ENCODE data around the gene STK38. TPM values are rescaled to one million over a fixed set of nuclear protein-coding genes. Genes with fewer than 3 reads are reported as not detected.

The STK38 gene
- total RNA-seq, 1 experiment from 2014 or later: 24.2 TPM

GRCh38 chr6:36491378-36491965 lies 55.8 kb downstream of the STK38 start:
- DNase-seq (ENCODE audit: low spot score): no peak
- intact Hi-C loops (cut with micrococcal nuclease; ENCODE audit: unreplicated experiment): no loop called here
- no peak overlapping the region for H3K27ac ChIP-seq (ENCODE audit: low read depth, low read length, poor library complexity, severe bottlenecking)
- TF ChIP-seq EZH2 (IDR thresholded peaks at IDR 0.05; ENCODE audit: borderline replicate concordance, low read depth, low read length, poor library complexity, severe bottlenecking) (no peak), CTCF (conservative IDR thresholded peaks at IDR 0.05; ENCODE audit: low read depth, low read length) (no peak)
- H3K4me3 ChIP-seq (ENCODE audit: low read depth, low read length, poor library complexity, severe bottlenecking): no peak overlapping the region
- H3K9me3 ChIP-seq (ENCODE audit: low read depth, low read length, poor library complexity, severe bottlenecking): no peaks in the 10 kb centered on the region
- no TSS peak for BruUV-seq (replicated peaks)
- H3K4me1 ChIP-seq (ENCODE audit: insufficient read depth, low read length, poor library complexity, severe bottlenecking): no peaks in the 10 kb centered on the region
- peaks cover 26% of the 10 kb centered on the region for H3K36me3 ChIP-seq (ENCODE audit: insufficient read depth, low read length, poor library complexity, severe bottlenecking)
- CTCF ChIA-PET: no interaction called here
- POLR2A ChIA-PET (ENCODE audit: low non-redundant PET): no interaction called here
- H3K27me3 ChIP-seq (replicated peaks; ENCODE audit: insufficient read depth, low read depth, low read length, poor library complexity): no peaks in the 10 kb centered on the region

GRCh38 chr6:36489426-36489825 lies 57.9 kb downstream of the STK38 start:
- no TSS peak for BruUV-seq (replicated peaks)

GRCh38 chr6:36488221-36488620 lies 59.1 kb downstream of the STK38 start:
- H3K27ac ChIP-seq (ENCODE audit: low read depth, low read length, poor library complexity, severe bottlenecking): no peak overlapping the region
- H3K27me3 ChIP-seq (replicated peaks; ENCODE audit: insufficient read depth, low read depth, low read length, poor library complexity): no peaks in the 10 kb centered on the region
- POLR2A ChIA-PET (ENCODE audit: low non-redundant PET): interaction anchor here (0.7 kb wide), 1 partner anchor 115 kb away, joined by 3 read pairs; no protein-coding TSS in a partner anchor
- CTCF ChIA-PET: no interaction called here
- no peak overlapping the region for H3K4me3 ChIP-seq (ENCODE audit: low read depth, low read length, poor library complexity, severe bottlenecking)
- H3K9me3 ChIP-seq (ENCODE audit: low read depth, low read length, poor library complexity, severe bottlenecking): no peaks in the 10 kb centered on the region
- intact Hi-C loops (cut with micrococcal nuclease; ENCODE audit: unreplicated experiment): no loop called here
- H3K36me3 ChIP-seq (ENCODE audit: insufficient read depth, low read length, poor library complexity, severe bottlenecking): peaks cover 25% of the 10 kb centered on the region
- no TSS peak for BruUV-seq (replicated peaks)
- no peak for DNase-seq (ENCODE audit: low spot score)
- TF ChIP-seq CTCF (conservative IDR thresholded peaks at IDR 0.05; ENCODE audit: low read depth, low read length): no peak
- no peak for TF ChIP-seq EZH2 (IDR thresholded peaks at IDR 0.05; ENCODE audit: borderline replicate concordance, low read depth, low read length, poor library complexity, severe bottlenecking)
- no peaks in the 10 kb centered on the region for H3K4me1 ChIP-seq (ENCODE audit: insufficient read depth, low read length, poor library complexity, severe bottlenecking)

More at GRCh38 chr6:36489426-36489825, 57.9 kb downstream of the STK38 start:
- no peaks in the 10 kb centered on the region for H3K27me3 ChIP-seq (replicated peaks; ENCODE audit: insufficient read depth, low read depth, low read length, poor library complexity)
- no peaks in the 10 kb centered on the region for H3K4me1 ChIP-seq (ENCODE audit: insufficient read depth, low read length, poor library complexity, severe bottlenecking)
- no peak overlapping the region for H3K4me3 ChIP-seq (ENCODE audit: low read depth, low read length, poor library complexity, severe bottlenecking)
- no peak overlapping the region for H3K27ac ChIP-seq (ENCODE audit: low read depth, low read length, poor library complexity, severe bottlenecking)
- TF ChIP-seq CTCF (conservative IDR thresholded peaks at IDR 0.05; ENCODE audit: low read depth, low read length): no peak
- TF ChIP-seq EZH2 (IDR thresholded peaks at IDR 0.05; ENCODE audit: borderline replicate concordance, low read depth, low read length, poor library complexity, severe bottlenecking): no peak
- H3K9me3 ChIP-seq (ENCODE audit: low read depth, low read length, poor library complexity, severe bottlenecking): no peaks in the 10 kb centered on the region
- peaks cover 21% of the 10 kb centered on the region for H3K36me3 ChIP-seq (ENCODE audit: insufficient read depth, low read length, poor library complexity, severe bottlenecking)
- no peak for DNase-seq (ENCODE audit: low spot score)
- intact Hi-C loops (cut with micrococcal nuclease; ENCODE audit: unreplicated experiment): no loop called here
- POLR2A ChIA-PET (ENCODE audit: low non-redundant PET): no interaction called here
- CTCF ChIA-PET: no interaction called here

All from A673 (cell line).